A549 (cell line): ENCODE measurements around the gene CANT1. TPM values are rescaled to one million over a fixed set of nuclear protein-coding genes. Genes with fewer than 3 reads are reported as not detected.

Experiments
- ATAC-seq, 2 experiments: fragments of 200-7000 bp in 1 of 2; fragments of >200 bp in 1 of 2; cut with Nextera tagmentation in 1 of 2; cut with Tn5 transposase in 1 of 2; 3 replicates each; pipeline versions ENCODE4 v1.8.0 to v1.9.1; 2018 to 2020; ENCODE audit warnings: mild to moderate bottlenecking in 1 of 2, moderate library complexity in 1 of 2
- CTCF ChIA-PET: fragments of 300-600 bp; sonication (Branson Sonifier 250); formaldehyde crosslinking; extraction: SDS; loops from one replicate; lab custom pipeline; 2021; ENCODE audit warnings: antibody characterized with exemption, inconsistent platforms; lab: Yijun Ruan, JAX
- POLR2A ChIA-PET: fragments of 350-600 bp; formaldehyde crosslinking; extraction: SDS; loops from one replicate; lab custom pipeline; 2021; ENCODE audit warnings: antibody characterized with exemption, inconsistent platforms; lab: Yijun Ruan, JAX
- DNase-seq, 2 experiments: peaks; one replicate each; pipeline versions ENCODE4 v3.0.0 to v3.0.0-alpha.2; 2011 to 2016; ENCODE audit warnings: low read depth in 1 of 2, low spot score in 1 of 2
- FAIRE-seq: peaks from 2 replicates; lab custom pipeline; 2011; peaks lifted over from hg19 to GRCh38; lab: Jason Lieb, UNC
- H3K27ac ChIP-seq, 2 experiments: fragments of >200 bp; sonication (Bioruptor Twin); formaldehyde crosslinking; 3 replicates each; pipeline ENCODE4 v1.5.1; 2016 to 2017
- H3K4me1 ChIP-seq: fragments of >200 bp; sonication (Bioruptor Twin); formaldehyde crosslinking; 3 replicates; pipeline ENCODE4 v1.6.1; 2016
- H3K4me2 ChIP-seq: fragments of >200 bp; sonication (Bioruptor Twin); formaldehyde crosslinking; 3 replicates; pipeline ENCODE4 v1.6.1; 2016
- H3K4me3 ChIP-seq: fragments of >200 bp; sonication (Bioruptor Twin); formaldehyde crosslinking; 3 replicates; pipeline ENCODE4 v1.5.1; 2016
- H3K9me3 ChIP-seq: fragments of >200 bp; sonication (Bioruptor Twin); formaldehyde crosslinking; 3 replicates; pipeline ENCODE4 v1.6.1; 2016
- BHLHE40 ChIP-seq: IDR thresholded peaks from 2 replicates; pipeline ENCODE4 v1.6.1; 2012; ENCODE audit warnings: low read depth, low read length, inconsistent platforms
- CBX8 ChIP-seq: fragments of 200-600 bp; sonication (generic); IDR thresholded peaks from 2 replicates; pipeline ENCODE4 v1.6.1; 2016
- EHF ChIP-seq: fragments of 250-450 bp; sonication (Bioruptor Pico); IDR thresholded peaks from 2 replicates; pipeline ENCODE4 v1.5.0; 2020; ENCODE audit warnings: mild to moderate bottlenecking
- ELK1 ChIP-seq: fragments of 150-350 bp; IDR thresholded peaks from 2 replicates; pipeline ENCODE4 v1.6.1; 2014; ENCODE audit warnings: low read depth, mild to moderate bottlenecking, low read length
- ESRRA ChIP-seq: fragments of 150-350 bp; IDR thresholded peaks from 2 replicates; pipeline ENCODE4 v1.6.1; 2014; ENCODE audit warnings: mild to moderate bottlenecking, low read length, borderline replicate concordance
- HOXB13 ChIP-seq: fragments of 250-450 bp; sonication (Bioruptor Pico); IDR thresholded peaks from 2 replicates; pipeline ENCODE4 v1.5.0; 2020; ENCODE audit warnings: low read depth, mild to moderate bottlenecking, moderate library complexity
- KDM1A ChIP-seq: fragments of 200-600 bp; sonication (generic); IDR thresholded peaks from 2 replicates; pipeline ENCODE4 v1.6.1; 2016; ENCODE audit warnings: low read depth, mild to moderate bottlenecking
- NPAS2 ChIP-seq: fragments of 250-450 bp; sonication (Bioruptor Pico); IDR thresholded peaks from 2 replicates; pipeline ENCODE4 v1.8.0; 2022; ENCODE audit warnings: mild to moderate bottlenecking, moderate library complexity, borderline replicate concordance
- NR3C1 ChIP-seq: fragments of >200 bp; sonication (Bioruptor Twin); formaldehyde crosslinking; IDR thresholded peaks from 3 replicates; pipeline ENCODE4 v1.6.1; 2017
- PBX3 ChIP-seq: IDR thresholded peaks from 2 replicates; pipeline ENCODE4 v1.6.1; 2012
- POLR2AphosphoS2 ChIP-seq: conservative IDR thresholded peaks from 2 replicates; pipeline ENCODE4 v1.6.1; 2012; ENCODE audit warnings: low read length, improper control_type of control experiment, inconsistent platforms
- REST ChIP-seq: fragments of 200-600 bp; sonication (generic); IDR thresholded peaks from 2 replicates; pipeline ENCODE4 v1.6.1; 2016; ENCODE audit warnings: antibody characterized with exemption, mild to moderate bottlenecking, moderate library complexity
- RNF2 ChIP-seq: fragments of 200-600 bp; sonication (generic); IDR thresholded peaks from 2 replicates; pipeline ENCODE4 v1.6.1; 2016; ENCODE audit warnings: low read depth, mild to moderate bottlenecking, antibody characterized with exemption, moderate library complexity, borderline replicate concordance
- ZFP36 ChIP-seq: fragments of 450-650 bp; IDR thresholded peaks from 2 replicates; pipeline ENCODE4 v1.6.1; 2014; ENCODE audit warnings: borderline replicate concordance; ENCODE audit not compliant: partially characterized antibody
- ZNF302 ChIP-seq: fragments of 250-450 bp; sonication (Bioruptor Pico); IDR thresholded peaks from 2 replicates; pipeline ENCODE4 v1.9.0; 2021; ENCODE audit warnings: inconsistent platforms, mild to moderate bottlenecking, moderate library complexity
- WGBS: methylation state at CpG from one replicate; pipeline ENCODE4 v1.1.6; 2017; ENCODE audit errors: missing lambda C conversion rate; 5-methylcytosine and 5-hydroxymethylcytosine counted together
- polyA plus RNA-seq, 4 experiments: library from polyadenylated mRNA; depleted of rRNA in 3 of 4; stranded (reverse); fragments of >200 nt; fragmentation: RNase III in 1 of 4; extraction: RNeasy Plus Mini Kit Qiagen cat#74134 plus additional on column Dnase treatment in 1 of 4; gene quantifications; 2 replicates in 3 of 4; 3 replicates in 1 of 4; pipeline ENCODE4 v1.2.3, GENCODE V29; 2011 to 2017

CANT1 gene
- polyA plus RNA-seq, 2 of the 4 experiments (the other 2 are of a cell fraction): 65.5 to 67.6 TPM

GRCh38 chr17:78953356-78954350 lies 55.9 kb downstream of the CANT1 start:
- no peak for FAIRE-seq
- ChIA-PET CTCF (interaction anchor here (1.0 to 5.7 kb wide), 10 partner anchors 9 to 92 kb away, joined by 3 to 62 read pairs (median 5); no protein-coding TSS in a partner anchor), POLR2A (no interaction called here)
- H3K4me3 ChIP-seq: no peak overlapping the region
- peaks cover 21% of the 10 kb centered on the region for H3K4me1 ChIP-seq
- no peak for DNase-seq
- no peak for ATAC-seq
- peak overlapping the region in 1 of 2 experiments; percentile 4; a peak in 1 of 6 replicates for H3K27ac ChIP-seq
- WGBS: 82% methylated on average over 29 of the region's 29 CpGs
- H3K4me2 ChIP-seq: no peak overlapping the region
- no peak for TF ChIP-seq ELK1
- no peak for TF ChIP-seq EHF
- no peak for TF ChIP-seq CBX8
- TF ChIP-seq HOXB13 (CRISPR knock-in tag): no peak
- TF ChIP-seq ZFP36: peak; percentile 6
- no peak for TF ChIP-seq PBX3
- H3K9me3 ChIP-seq: peaks cover 30% of the 10 kb centered on the region

- WGBS: 74% methylated on average over 8 of the region's 10 CpGs
- POLR2A ChIA-PET: no interaction called here
- DNase-seq (no peak), FAIRE-seq (no peak)
- H3K27ac ChIP-seq: no peak overlapping the region
- H3K4me1 ChIP-seq: peaks cover 15% of the 10 kb centered on the region
- no peak overlapping the region for H3K4me3 ChIP-seq
- H3K4me2 ChIP-seq: no peak overlapping the region
- TF ChIP-seq RNF2: no peak
- TF ChIP-seq KDM1A: no peak
- no peak for TF ChIP-seq ESRRA
- no peak for TF ChIP-seq BHLHE40
- no peak for TF ChIP-seq ZFP36
- no peak for TF ChIP-seq NR3C1
- TF ChIP-seq POLR2AphosphoS2: no peak
- no peak for TF ChIP-seq HOXB13 (CRISPR knock-in tag)
- no peak for TF ChIP-seq ZNF302 (CRISPR knock-in tag)
- TF ChIP-seq NPAS2: no peak
- TF ChIP-seq REST: no peak
- TF ChIP-seq, all 56 proteins: peak for 0
- CTCF ChIA-PET: interaction anchor here (1.0 to 5.7 kb wide), 8 partner anchors 9 to 87 kb away, joined by 3 to 62 read pairs (median 8); no protein-coding TSS in a partner anchor
- peaks cover 30% of the 10 kb centered on the region for H3K9me3 ChIP-seq
- no peak for ATAC-seq
These were observed 56.9 kb downstream of the CANT1 start for GRCh38 chr17:78952706-78953105.
